NCI-H2227 treated with DMSO at 0.1 percent for 48 hours (cell line): ENCODE data around the gene PHLDB3.
A peak's percentile ranks its signal among the peaks of the same experiment; 100 is the strongest.

Experiments used
- DNase-seq: peaks from one replicate; lab custom pipeline; 2025; lab: John Stamatoyannopoulos, UW

The PHLDB3 gene

DNA sequence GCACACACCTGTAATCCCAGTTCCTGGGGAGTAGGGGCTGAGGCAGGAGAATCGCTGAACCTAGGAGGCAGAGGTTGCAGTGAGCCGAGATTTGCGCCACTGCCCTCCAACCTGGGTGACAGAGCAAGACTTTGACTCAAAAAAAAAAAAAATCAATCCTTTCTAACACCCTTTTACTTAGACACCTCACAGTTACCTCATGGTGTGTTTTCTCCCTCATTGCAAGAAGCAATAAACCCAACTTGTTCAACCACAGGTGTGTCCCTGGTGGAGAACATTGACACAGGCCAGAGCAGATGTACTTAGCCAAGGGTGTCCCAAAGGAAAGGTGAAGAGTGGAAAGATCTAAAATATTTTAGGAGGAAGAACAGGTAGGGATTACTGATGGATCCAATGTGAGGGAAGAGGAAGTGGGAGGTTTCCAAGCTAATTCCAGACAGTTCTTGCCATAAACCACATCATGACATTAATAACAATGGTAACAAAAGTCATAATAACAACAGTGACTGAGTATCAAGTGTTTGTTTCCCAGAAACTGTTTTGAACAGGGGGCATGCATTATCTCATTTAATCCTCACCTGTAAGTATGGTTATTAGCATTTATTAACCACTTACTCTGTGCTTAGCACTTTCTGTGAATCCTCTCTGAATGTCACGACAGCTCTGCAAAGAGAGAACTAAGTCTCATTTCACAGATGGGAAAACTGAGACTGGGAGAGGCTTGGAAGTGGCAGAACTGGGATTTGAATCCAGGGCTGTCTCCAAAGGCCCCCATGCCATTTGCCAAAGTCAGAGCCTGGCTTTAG is 36.0 kb downstream of the PHLDB3 start:
- DNase-seq: no peak

GRCh38 chr19:43467730-43468129 is 36.8 kb downstream of the PHLDB3 start:
- no peak for DNase-seq

DNA sequence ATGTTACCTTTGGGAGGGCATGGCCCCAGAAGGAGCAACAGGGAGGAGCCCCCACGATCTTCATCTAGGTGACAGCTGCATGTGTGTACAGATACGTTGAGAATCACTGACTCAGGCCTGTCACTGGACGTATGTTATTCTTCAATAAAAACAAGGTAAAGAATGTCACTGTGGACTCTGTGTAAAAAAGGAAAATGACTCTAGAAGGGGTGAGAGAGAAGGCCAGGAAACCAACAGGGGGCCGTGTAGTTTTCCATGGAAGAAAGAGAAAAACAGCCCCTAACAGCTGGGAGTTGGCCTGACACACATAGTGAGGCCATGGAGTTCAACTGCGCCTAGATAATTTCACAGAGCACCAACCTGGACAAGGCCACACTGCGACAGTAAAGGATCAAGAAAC is 37.3 kb downstream of the PHLDB3 start:
- DNase-seq: no peak

DNA sequence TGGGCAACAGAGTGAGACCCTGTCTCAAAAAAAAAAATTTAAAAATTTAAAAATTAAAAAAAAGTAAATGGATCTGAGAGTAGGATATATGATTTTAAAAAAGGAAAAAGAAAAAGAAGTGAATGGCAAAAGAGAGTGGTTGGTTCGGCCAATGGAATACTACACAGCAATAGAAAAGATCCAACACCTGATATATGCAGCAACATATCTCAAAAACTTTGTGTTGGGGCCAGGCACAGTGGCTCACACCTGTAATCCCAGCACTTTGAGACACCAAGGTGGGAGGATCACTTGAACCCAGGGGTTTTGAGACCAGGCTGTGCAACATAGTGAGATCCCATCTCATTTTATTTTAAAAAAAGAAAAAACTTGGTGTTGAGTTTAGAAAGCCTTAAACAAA is 37.8 kb downstream of the PHLDB3 start:
- DNase-seq: no peak

- DNase-seq: no peak
Measured at GRCh38 chr19:43465468-43466120, 39.0 kb downstream of the PHLDB3 start, which contains the start of gene LYPD3. LYPD3 (minus strand) TSS chr19:43465608; CDS start chr19:43465571, 37 bp downstream.

DNA sequence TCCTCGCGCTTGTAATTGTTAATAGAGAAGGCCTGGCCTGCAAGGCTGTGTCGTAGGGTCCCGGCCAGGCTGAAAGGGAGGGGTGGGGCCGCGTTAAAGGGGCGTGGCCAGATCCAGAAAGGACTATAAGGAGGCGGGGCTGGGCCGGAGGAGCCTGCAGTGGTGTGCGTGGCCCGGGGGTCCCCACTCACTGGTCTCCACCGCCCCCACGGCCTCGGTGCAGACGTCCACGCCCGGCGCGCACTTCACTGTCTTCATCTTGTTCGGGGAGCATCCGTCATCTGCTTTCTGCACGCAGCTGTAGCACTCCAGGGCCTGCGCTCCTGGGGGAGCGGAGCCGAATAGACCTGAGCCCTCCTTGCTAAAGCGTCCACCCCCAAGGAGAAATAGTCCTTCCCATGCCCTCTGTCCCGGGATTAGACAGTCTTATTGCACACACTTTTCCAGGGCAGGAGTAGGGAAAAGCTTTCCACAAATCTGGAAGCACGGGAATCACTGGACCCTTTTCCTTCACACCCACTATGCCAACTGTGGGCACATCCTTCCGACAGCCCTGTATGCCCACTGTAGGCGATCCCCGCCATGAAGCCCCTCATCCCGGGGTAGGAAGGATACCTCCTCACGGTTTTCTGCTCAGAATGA is 40.3 kb downstream of the PHLDB3 start:
- peak; percentile 65 for DNase-seq

GRCh38 chr19:43463381-43464133 is 41.0 kb downstream of the PHLDB3 start:
- DNase-seq: peak; percentile 85

GRCh38 chr19:43462785-43463380 is 41.7 kb downstream of the PHLDB3 start:
- DNase-seq: no peak

GRCh38 chr19:43462383-43462782 is 42.2 kb downstream of the PHLDB3 start:
- no peak for DNase-seq

DNA sequence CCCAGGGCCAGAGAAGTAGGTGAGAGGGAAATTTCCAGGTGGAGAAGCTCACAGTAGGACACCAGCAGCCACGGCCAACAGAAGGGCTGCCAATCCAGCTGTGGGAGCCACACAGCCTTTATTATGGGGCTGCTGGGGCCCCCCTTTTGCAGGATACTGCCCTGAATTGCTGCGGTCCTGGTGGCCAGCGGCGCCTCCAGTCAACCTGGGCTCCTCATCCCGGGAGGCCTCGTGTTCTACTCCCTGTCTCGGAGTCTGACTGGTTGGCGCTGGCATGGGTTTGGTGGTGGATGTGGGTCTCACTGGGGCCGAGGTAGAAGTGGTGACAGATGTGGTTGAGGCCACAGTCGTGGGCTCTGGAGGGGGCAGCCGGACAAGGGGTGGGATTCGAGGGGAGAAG is 43.2 kb downstream of the PHLDB3 start:
- no peak for DNase-seq

DNA sequence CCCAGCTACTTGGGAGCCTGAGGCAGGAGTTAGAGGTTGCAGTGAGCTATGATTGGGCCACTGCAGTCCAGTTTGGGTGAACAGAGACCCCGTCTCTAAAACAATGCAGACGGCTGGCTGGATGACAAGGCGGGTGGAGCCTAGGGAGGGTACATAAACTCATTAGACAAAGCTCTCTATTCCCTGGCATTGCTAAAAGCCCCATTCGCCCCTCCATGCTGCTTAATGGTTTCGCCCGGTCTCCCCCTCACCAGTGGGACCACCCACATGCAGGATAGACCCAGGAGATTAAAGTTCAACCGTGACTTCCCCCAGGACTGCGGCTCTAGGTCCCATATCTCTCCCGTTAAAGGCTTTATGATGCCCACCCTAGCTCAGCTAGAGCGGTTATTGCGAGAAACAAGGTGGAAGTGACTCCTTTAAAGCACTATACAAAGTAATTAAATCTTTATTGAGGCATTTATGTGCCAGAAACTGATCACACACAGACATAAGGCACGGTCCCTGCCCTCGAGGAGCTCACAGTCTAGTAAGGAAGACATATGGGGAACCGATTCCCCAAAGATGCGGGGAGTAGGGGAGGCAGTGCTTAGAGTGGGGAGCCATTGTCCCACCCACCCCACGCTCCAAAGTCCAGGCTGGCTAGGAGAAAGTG is 44.1 kb downstream of the PHLDB3 start:
- DNase-seq: no peak

DNA sequence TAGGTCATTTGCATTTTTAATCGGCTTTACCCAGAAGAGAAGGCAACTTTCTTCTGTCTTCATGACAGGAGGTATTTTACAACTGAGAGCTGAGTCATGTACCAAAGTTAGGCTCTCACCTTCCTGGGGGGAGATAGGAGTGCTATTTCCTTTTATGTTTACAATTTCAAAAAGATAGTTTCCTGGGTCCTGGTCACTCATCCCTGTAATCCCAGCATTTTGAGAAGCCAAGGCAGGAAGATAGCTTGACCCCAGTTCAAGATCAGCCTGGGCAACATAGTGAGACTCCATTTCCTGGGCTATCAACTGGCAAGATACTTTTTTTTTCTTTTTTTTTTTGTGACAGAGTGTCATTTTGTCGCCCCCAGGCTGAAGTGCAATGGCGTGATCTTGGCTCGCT is 46.7 kb downstream of the PHLDB3 start:
- no peak for DNase-seq

DNA sequence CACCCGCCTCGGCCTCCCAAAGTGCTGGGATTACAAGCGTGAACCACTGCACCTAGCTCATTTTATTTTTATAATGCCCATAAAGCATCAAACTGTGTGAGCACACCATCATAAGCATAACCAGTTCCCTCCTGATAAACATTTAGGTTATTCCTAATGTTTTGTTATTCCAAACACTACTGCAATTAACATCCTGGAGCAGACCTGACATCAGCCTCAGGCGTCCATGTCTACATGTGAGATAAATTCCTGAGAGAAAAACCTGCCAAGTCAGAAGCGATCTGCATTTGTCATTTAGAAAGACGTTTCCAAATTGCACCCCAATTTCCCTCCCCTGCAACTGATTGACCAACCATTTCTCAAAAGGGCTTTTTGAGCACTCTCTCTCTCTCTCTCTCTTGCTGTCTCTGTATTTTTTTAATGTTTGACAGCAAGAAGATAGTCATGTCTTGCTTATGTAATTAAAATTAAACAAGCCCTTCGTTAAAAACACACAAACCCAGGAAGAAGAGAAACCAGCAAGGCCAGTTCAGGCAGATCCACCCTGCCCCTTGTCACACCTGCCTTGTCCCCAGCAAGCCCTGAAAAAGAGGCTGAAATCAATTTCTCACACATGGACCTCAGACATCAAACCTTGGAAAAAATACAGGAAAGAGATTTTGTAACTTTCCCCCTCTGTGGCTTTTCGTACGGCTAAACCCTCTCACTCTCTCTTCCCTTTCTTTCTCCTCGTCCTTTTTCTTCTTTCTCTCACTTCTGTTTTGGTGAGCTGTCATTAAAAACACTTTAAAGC is 49.0 kb downstream of the PHLDB3 start:
- DNase-seq: no peak

GRCh38 chr19:43454031-43454430 is 50.5 kb downstream of the PHLDB3 start:
- DNase-seq: no peak

DNA sequence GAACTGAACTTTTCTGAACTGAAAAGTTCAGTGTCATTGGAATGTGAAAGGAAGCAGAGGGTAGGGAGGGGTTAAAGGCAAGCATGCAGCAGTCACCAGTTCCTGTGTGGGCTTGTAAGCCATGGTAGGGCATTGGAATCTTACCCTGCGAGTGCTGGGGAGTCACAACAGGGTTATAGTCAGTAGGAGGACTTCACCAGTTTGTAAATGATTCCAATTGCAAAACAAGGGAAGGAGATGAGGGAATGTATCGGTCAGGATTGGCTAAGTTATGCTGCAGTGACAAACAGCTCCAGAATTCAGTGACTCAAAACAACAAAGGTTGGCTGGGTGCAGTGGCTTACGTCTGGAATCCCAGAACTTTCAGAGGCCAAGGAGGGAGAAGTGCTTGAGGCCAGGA is 52.0 kb downstream of the PHLDB3 start:
- no peak for DNase-seq

DNA sequence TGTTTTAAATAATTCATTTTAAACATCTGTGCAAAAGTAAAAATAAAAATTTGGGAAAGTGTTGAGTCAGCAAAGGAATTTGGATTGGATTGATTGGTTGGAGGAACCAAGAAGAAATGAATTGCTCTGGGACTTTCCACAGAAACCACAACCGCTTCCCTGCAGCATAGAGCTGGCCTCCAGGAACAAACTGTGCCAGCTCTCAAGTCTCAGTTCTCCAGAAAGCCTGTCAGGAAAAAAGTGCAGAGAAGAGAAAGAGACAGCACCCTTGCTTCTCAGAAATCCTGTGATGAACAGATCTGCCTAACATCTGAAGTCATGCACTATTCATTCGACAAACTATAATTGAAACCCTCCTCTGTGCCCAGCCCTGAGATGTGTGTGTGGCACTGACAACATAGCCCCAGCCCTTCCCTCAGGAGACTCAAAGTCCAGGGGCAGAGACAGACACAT is 54.0 kb downstream of the PHLDB3 start:
- no peak for DNase-seq

GRCh38 chr19:43447655-43448054 is 56.9 kb downstream of the PHLDB3 start:
- DNase-seq: no peak

DNA sequence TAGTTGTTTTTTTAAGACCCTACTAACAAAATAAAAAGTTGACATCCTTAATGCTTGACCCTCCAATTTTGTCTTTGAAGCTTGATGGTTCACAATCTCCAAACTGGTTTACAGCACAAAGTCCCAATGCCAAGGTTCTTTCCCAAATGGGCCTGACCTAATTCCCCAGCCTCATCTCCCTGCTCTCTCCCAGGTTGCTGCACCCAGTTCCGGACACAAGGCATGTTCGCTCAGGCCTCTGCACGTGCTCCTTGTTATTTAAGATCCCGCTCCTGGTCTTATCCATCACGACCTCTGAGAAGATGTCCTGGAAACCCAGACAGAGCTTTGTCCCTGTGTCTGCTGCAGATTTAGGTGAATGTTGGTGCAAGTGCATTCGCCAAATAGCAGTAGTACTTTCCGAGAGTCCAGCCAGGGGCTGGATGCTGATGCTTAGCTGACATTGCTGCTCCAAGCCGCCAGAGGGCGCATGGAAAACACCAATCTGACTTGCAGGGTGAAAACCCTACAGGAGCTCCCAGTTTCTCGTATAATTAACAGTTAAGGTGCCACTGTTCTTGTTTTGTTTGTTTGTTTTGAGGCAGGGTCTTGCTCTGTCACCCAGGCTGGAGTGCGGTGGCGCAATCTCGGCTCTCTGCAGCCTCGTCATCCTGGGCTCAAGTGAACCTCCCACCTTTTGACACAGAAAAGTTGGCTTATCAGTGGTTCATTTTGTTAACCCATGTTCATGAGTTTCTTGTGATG is 57.6 kb downstream of the PHLDB3 start:
- peak; percentile 56 for DNase-seq

- DNase-seq: no peak
Measured at GRCh38 chr19:43445426-43445825, 59.1 kb downstream of the PHLDB3 start.
